SK-N-SH (cell line): ENCODE measurements around the gene MCAM. TPM values are rescaled to one million over a fixed set of nuclear protein-coding genes. Genes with fewer than 3 reads are reported as not detected.

ENCODE experiments used
- CTCF ChIA-PET: fragments of 300-600, 350-600 bp; formaldehyde crosslinking; extraction: SDS; loops from one replicate; lab custom pipeline; 2021; lab: Yijun Ruan, JAX
- POLR2A ChIA-PET: fragments of 350-600 bp; sonication (Branson Sonifier 250); formaldehyde crosslinking; extraction: SDS; loops from one replicate; lab custom pipeline; 2020; ENCODE audit warnings: antibody characterized with exemption, inconsistent platforms; lab: Yijun Ruan, JAX
- DNase-seq: peaks from one replicate; pipeline ENCODE4 v3.0.0; 2012
- H2AFZ ChIP-seq: fragments of 200-600 bp; sonication (generic); 2 replicates; pipeline ENCODE4 v1.8.1; 2016; ENCODE audit warnings: antibody characterized with exemption, mild to moderate bottlenecking, low read depth
- H3F3A ChIP-seq: fragments of 200-600 bp; sonication (generic); replicated peaks from 2 replicates; pipeline ENCODE3; 2016; ENCODE audit warnings: antibody characterized with exemption, mild to moderate bottlenecking; ENCODE audit not compliant: insufficient read depth
- H3K27ac ChIP-seq, 2 experiments: fragments of 200-500 bp in 1 of 2; fragments of 200-600 bp in 1 of 2; sonication (Bioruptor generic) in 1 of 2; sonication (generic), shearing (Covaris generic) in 1 of 2; 2 replicates each; pipeline versions ENCODE4 v1.5.1 to v1.6.1; 2014 to 2016; ENCODE audit warnings: low read depth in 2 of 2, inconsistent platforms in 1 of 2, low read length in 1 of 2, mild to moderate bottlenecking in 1 of 2, mixed read lengths in 1 of 2
- H3K27me3 ChIP-seq: fragments of 200-600 bp; sonication (generic), shearing (Covaris generic); 2 replicates; pipeline ENCODE4 v1.6.1; 2016; ENCODE audit warnings: mixed run types; ENCODE audit not compliant: insufficient read depth
- H3K36me3 ChIP-seq, 2 experiments: fragments of 200-500 bp in 1 of 2; fragments of 200-600 bp in 1 of 2; sonication (Bioruptor generic) in 1 of 2; sonication (generic) in 1 of 2; replicated peaks in 1 of 2; 2 replicates each; pipeline versions ENCODE3 to v1.5.1; 2014 to 2016; ENCODE audit warnings: low read length in 1 of 2, mild to moderate bottlenecking in 1 of 2; ENCODE audit not compliant: insufficient read depth in 2 of 2, control insufficient read depth in 1 of 2
- H3K4me1 ChIP-seq, 2 experiments: fragments of 200-500 bp in 1 of 2; fragments of 200-600 bp in 1 of 2; sonication (Bioruptor generic) in 1 of 2; sonication (generic), shearing (Covaris generic) in 1 of 2; 2 replicates each; pipeline versions ENCODE4 v1.5.1 to v1.6.1; 2014 to 2016; ENCODE audit warnings: low read depth in 1 of 2, low read length in 1 of 2, mixed run types in 1 of 2; ENCODE audit not compliant: insufficient read depth in 2 of 2, control insufficient read depth in 1 of 2
- H3K4me2 ChIP-seq: fragments of 200-600 bp; sonication (generic), shearing (Covaris generic); 2 replicates; pipeline ENCODE4 v1.6.1; 2017; ENCODE audit warnings: mixed run types
- H3K4me3 ChIP-seq, 2 experiments: fragments of 200-500 bp in 1 of 2; fragments of 200-600 bp in 1 of 2; sonication (Bioruptor generic) in 1 of 2; sonication (generic), shearing (Covaris generic) in 1 of 2; 2 replicates each; pipeline versions ENCODE4 v1.5.1 to v1.8.1; 2014 to 2016; ENCODE audit warnings: low read depth in 2 of 2, inconsistent platforms in 1 of 2, low read length in 1 of 2, mild to moderate bottlenecking in 1 of 2, mixed read lengths in 1 of 2, moderate library complexity in 1 of 2
- H3K79me2 ChIP-seq: fragments of 200-600 bp; sonication (generic); 2 replicates; pipeline ENCODE4 v1.8.1; 2017; ENCODE audit warnings: mild to moderate bottlenecking; ENCODE audit not compliant: insufficient read depth
- H3K9ac ChIP-seq: fragments of 200-600 bp; sonication (generic); 2 replicates; pipeline ENCODE4 v1.6.1; 2017; ENCODE audit warnings: mixed run types
- H3K9me2 ChIP-seq: fragments of 200-600 bp; sonication (generic); 2 replicates; pipeline ENCODE4 v1.6.1; 2017; ENCODE audit warnings: mixed run types
- H3K9me3 ChIP-seq: fragments of 200-600 bp; sonication (generic); 2 replicates; pipeline ENCODE4 v1.6.1; 2017; ENCODE audit warnings: mixed run types, mild to moderate bottlenecking, moderate library complexity
- H4K20me1 ChIP-seq: fragments of 200-600 bp; sonication (generic); 2 replicates; pipeline ENCODE4 v1.6.1; 2017; ENCODE audit warnings: mild to moderate bottlenecking, mixed run types; ENCODE audit not compliant: insufficient read depth
- CTCF ChIP-seq: fragments of 200-600 bp; sonication (generic); IDR thresholded peaks from 2 replicates; pipeline ENCODE4 v1.6.1; 2017; ENCODE audit warnings: antibody characterized with exemption, mild to moderate bottlenecking, moderate library complexity
- FOSL2 ChIP-seq: IDR thresholded peaks from 2 replicates; pipeline ENCODE4 v1.4.0; 2012; ENCODE audit warnings: low read depth, mild to moderate bottlenecking, moderate library complexity, borderline replicate concordance
- FOXJ3 ChIP-seq: sonication (generic); formaldehyde crosslinking; IDR thresholded peaks from 2 replicates; pipeline ENCODE4 v1.5.1; 2020; ENCODE audit warnings: mild to moderate bottlenecking, missing genetic modification reagents
- FOXM1 ChIP-seq: IDR thresholded peaks from 2 replicates; pipeline ENCODE4 v1.4.0; 2012; ENCODE audit warnings: low read depth, mild to moderate bottlenecking
- GABPA ChIP-seq: IDR thresholded peaks from 2 replicates; pipeline ENCODE4 v1.4.0; 2012; ENCODE audit warnings: low read depth, mild to moderate bottlenecking
- GATA2 ChIP-seq: sonication (generic); formaldehyde crosslinking; IDR thresholded peaks from 2 replicates; pipeline ENCODE4 v1.5.0; 2020; ENCODE audit warnings: mild to moderate bottlenecking, missing genetic modification reagents
- MAX ChIP-seq: IDR thresholded peaks from 2 replicates; pipeline ENCODE4 v1.4.0; 2012; ENCODE audit warnings: low read depth
- POLR2AphosphoS5 ChIP-seq: IDR thresholded peaks from 2 replicates; pipeline ENCODE4 v1.6.1; 2012; ENCODE audit warnings: low read depth, low read length
- SMC3 ChIP-seq: IDR thresholded peaks from 2 replicates; pipeline ENCODE4 v1.6.1; 2012; ENCODE audit warnings: low read depth, low read length, improper control_type of control experiment
- TAF1 ChIP-seq: IDR thresholded peaks from 2 replicates; pipeline ENCODE4 v1.6.1; 2012; ENCODE audit warnings: low read depth, mild to moderate bottlenecking, low read length, moderate library complexity, borderline replicate concordance
- TEAD4 ChIP-seq: IDR thresholded peaks from 2 replicates; pipeline ENCODE4 v1.4.0; 2012; ENCODE audit warnings: mild to moderate bottlenecking, borderline replicate concordance; ENCODE audit not compliant: insufficient read depth
- YY1 ChIP-seq: IDR thresholded peaks from 2 replicates; pipeline ENCODE4 v1.4.0; 2012; ENCODE audit warnings: low read depth, mild to moderate bottlenecking
- ZBTB33 ChIP-seq: IDR thresholded peaks from 2 replicates; pipeline ENCODE4 v1.4.0; 2012; ENCODE audit warnings: low read depth, borderline replicate concordance
- WGBS: methylation state at CpG from one replicate; pipeline ENCODE4 v1.1.6; 2017; ENCODE audit warnings: low lambda C conversion rate; 5-methylcytosine and 5-hydroxymethylcytosine counted together
- polyA plus RNA-seq, 3 experiments: library from polyadenylated mRNA; depleted of rRNA; stranded (reverse); fragments of >200 nt; gene quantifications; 2 replicates each; pipeline ENCODE4 v1.2.3, GENCODE V29; 2012
- TF ChIP-seq, protein P1 (sequence below): fragments of 150-350 bp; IDR thresholded peaks from 2 replicates; pipeline ENCODE4 v1.6.1; 2017; ENCODE audit warnings: antibody characterized with exemption, low read length, low read depth, borderline replicate concordance
- TF ChIP-seq, protein P2 (sequence below): fragments of 150-350 bp; IDR thresholded peaks from 2 replicates; pipeline ENCODE4 v1.6.1; 2016; ENCODE audit warnings: mild to moderate bottlenecking, low read depth, low read length

Gene MCAM, protein sequence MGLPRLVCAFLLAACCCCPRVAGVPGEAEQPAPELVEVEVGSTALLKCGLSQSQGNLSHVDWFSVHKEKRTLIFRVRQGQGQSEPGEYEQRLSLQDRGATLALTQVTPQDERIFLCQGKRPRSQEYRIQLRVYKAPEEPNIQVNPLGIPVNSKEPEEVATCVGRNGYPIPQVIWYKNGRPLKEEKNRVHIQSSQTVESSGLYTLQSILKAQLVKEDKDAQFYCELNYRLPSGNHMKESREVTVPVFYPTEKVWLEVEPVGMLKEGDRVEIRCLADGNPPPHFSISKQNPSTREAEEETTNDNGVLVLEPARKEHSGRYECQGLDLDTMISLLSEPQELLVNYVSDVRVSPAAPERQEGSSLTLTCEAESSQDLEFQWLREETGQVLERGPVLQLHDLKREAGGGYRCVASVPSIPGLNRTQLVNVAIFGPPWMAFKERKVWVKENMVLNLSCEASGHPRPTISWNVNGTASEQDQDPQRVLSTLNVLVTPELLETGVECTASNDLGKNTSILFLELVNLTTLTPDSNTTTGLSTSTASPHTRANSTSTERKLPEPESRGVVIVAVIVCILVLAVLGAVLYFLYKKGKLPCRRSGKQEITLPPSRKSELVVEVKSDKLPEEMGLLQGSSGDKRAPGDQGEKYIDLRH
- polyA plus RNA-seq (2012; rRNA removed) = 22.8 and 28.4 TPM in 2 replicates
- polyA plus RNA-seq (2012; cell fraction: cytosol; rRNA removed) = 10.9 and 18.9 TPM in 2 replicates
- 16.4 and 31.7 TPM in 2 replicates for polyA plus RNA-seq (2012; cell fraction: nucleus; rRNA removed)

DNA sequence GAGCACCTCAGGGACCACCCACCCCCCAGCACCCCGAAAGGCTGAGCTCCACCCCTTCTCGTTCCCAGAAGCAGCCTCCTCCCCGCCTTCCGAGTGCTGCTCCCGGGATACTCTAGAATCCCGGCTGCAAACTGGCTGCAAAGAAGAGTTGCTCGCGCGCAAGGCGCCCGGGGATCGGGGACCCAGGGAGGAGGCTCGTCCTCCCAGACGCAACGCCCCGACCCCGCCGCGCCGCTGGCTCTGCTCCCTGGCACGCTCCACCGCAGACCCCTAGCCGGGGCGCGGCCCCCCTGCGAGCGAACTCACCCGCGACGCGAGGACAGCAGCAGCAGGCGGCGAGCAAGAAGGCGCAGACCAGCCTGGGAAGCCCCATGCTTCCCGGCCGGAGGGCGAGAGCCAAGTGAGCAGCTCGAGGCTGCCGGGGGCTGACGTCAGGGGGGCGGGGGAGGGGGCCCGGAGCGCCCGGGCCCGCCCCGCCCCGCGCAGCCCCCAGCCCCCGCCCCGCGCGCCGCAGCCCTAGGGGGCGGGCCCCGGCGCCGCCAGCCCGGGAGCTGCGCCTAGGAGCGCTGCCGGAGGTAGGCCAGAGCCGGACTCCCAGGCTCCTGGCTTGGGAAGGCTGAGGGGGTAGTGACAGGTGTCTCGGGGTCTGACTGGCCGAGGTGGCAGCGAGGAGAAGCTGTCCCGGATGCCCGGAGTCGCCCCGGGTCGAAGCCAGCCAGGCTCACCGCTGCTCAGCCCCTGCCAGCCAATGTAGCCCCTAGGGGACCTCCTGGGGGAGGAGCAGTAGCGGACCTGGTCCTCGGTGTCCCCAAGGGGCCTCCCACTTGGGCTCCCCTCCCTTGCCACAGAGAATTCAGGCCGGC lies at the start of gene MCAM:
MCAM (minus strand) TSS at position 402 of the 863 bp plus-strand sequence; CDS start at position 373, 29 bp downstream.
- DNase-seq = peak; percentile 87
- TF ChIP-seq SMC3 = no peak
- TF ChIP-seq MAX = 0 out of 2 replicates have a peak, but pooled peaks have one; percentile 0
- no peak for TF ChIP-seq TEAD4
- TF ChIP-seq GABPA = no peak
- no peak for TF ChIP-seq POLR2AphosphoS5
- peak; percentile 55; the same call in 1 of the 2 replicates for TF ChIP-seq TAF1
- peak within 1 kb of the TSS; percentile 72 for H2AFZ ChIP-seq
- no peaks in the 10 kb centered on the region for H3K27me3 ChIP-seq
- H3K4me1 ChIP-seq = peaks cover 12 to 31% of the 10 kb centered on the region in 2 experiments; a peak in 2 of 4 replicates
- ChIA-PET POLR2A (interaction anchor here (0.9 to 1.6 kb wide), 5 partner anchors 9 to 223 kb away, joined by 3 to 5 read pairs (median 3); partner anchors contain the start of genes CBL and DPAGT1), CTCF (interaction anchor here (0.6 to 4.8 kb wide), 12 partner anchors 10 to 172 kb away, joined by 3 to 18 read pairs (median 8); partner anchors contain the start of gene CBL)
- peaks cover 8% of the 10 kb centered on the region for H3F3A ChIP-seq
- H3K36me3 ChIP-seq = no peaks in the 10 kb centered on the region
- H3K4me3 ChIP-seq = peak within 1 kb of the TSS; percentile 55 to 68
- 8% methylated on average over 8 of the region's 74 CpGs for WGBS
- H3K4me2 ChIP-seq = peak within 1 kb of the TSS; percentile 100
- H3K79me2 ChIP-seq = no peaks in the 10 kb centered on the region
- peak within 1 kb of the TSS; percentile 43; the same call in 1 of the 2 replicates for H3K9ac ChIP-seq
- no peaks in the 10 kb centered on the region for H3K9me3 ChIP-seq
- no peaks in the 10 kb centered on the region for H4K20me1 ChIP-seq
- no peak within 1 kb of the TSS; a peak in 1 of 4 replicates for H3K27ac ChIP-seq
- no peaks in the 10 kb centered on the region for H3K9me2 ChIP-seq

GRCh38 chr11:119365071-119365591 lies 48.2 kb upstream of the MCAM start:
- Histone ChIP-seq H3K4me2 (0 out of 2 replicates have a peak overlapping the region, but pooled peaks have one; percentile 61), H3K9me2 (no peaks in the 10 kb centered on the region), H3K27me3 (no peaks in the 10 kb centered on the region), H4K20me1 (no peaks in the 10 kb centered on the region), H3K9ac (no peak overlapping the region), H3K36me3 (no peaks in the 10 kb centered on the region), H3K27ac (no peak overlapping the region), H3K4me3 (no peak overlapping the region), H3K4me1 (peaks cover 42 to 79% of the 10 kb centered on the region in 2 experiments; a peak in 3 of 4 replicates), H3F3A (peaks cover 21% of the 10 kb centered on the region), H3K9me3 (no peaks in the 10 kb centered on the region), H3K79me2 (no peaks in the 10 kb centered on the region), H2AFZ (no peak overlapping the region)
- ChIA-PET CTCF (interaction anchor here (0.7 to 5.1 kb wide), 9 partner anchors 9 to 194 kb away, joined by 3 to 41 read pairs (median 9); partner anchors contain the start of gene USP2), POLR2A (no interaction called here)
- WGBS = 90% methylated on average over 6 of the region's 6 CpGs
- no peak for DNase-seq
- TF ChIP-seq YY1 = no peak
- no peak for TF ChIP-seq FOXJ3 (CRISPR knock-in tag)
- no peak for TF ChIP-seq GATA2 (CRISPR knock-in tag)
- TF ChIP-seq CTCF = no peak
- TF ChIP-seq, protein P1, sequence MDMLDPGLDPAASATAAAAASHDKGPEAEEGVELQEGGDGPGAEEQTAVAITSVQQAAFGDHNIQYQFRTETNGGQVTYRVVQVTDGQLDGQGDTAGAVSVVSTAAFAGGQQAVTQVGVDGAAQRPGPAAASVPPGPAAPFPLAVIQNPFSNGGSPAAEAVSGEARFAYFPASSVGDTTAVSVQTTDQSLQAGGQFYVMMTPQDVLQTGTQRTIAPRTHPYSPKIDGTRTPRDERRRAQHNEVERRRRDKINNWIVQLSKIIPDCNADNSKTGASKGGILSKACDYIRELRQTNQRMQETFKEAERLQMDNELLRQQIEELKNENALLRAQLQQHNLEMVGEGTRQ = no peak
- TF ChIP-seq, protein P2, sequence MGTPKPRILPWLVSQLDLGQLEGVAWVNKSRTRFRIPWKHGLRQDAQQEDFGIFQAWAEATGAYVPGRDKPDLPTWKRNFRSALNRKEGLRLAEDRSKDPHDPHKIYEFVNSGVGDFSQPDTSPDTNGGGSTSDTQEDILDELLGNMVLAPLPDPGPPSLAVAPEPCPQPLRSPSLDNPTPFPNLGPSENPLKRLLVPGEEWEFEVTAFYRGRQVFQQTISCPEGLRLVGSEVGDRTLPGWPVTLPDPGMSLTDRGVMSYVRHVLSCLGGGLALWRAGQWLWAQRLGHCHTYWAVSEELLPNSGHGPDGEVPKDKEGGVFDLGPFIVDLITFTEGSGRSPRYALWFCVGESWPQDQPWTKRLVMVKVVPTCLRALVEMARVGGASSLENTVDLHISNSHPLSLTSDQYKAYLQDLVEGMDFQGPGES = no peak
- no peak for TF ChIP-seq FOSL2
- no peak for TF ChIP-seq FOXM1
- TF ChIP-seq ZBTB33 = no peak
- TF ChIP-seq TEAD4 = no peak
